GM13977 (cell line): Measurements from ENCODE around the gene DCXR.

Experiments used
- DNase-seq: peaks from one replicate; pipeline ENCODE4 v3.0.0; 2012; ENCODE audit warnings: low spot score
- CTCF ChIP-seq: IDR thresholded peaks from 2 replicates; pipeline ENCODE4 v1.5.1; 2012; ENCODE audit warnings: mild to moderate bottlenecking, control low read depth; ENCODE audit not compliant: insufficient read depth; ENCODE audit errors: extremely low read depth, missing control alignments
- in situ Hi-C: fragments of 300-500 bp; cut with MboI; formaldehyde crosslinking; loops from one replicate; pipeline ENCODE4 v1.12.0; 2022; ENCODE audit warnings: low sequenced_read_pairs, low pct_unique_long_range_greater_than_20kb, mixed read lengths, inconsistent platforms; ENCODE audit not compliant: unreplicated experiment

Gene DCXR

DNA sequence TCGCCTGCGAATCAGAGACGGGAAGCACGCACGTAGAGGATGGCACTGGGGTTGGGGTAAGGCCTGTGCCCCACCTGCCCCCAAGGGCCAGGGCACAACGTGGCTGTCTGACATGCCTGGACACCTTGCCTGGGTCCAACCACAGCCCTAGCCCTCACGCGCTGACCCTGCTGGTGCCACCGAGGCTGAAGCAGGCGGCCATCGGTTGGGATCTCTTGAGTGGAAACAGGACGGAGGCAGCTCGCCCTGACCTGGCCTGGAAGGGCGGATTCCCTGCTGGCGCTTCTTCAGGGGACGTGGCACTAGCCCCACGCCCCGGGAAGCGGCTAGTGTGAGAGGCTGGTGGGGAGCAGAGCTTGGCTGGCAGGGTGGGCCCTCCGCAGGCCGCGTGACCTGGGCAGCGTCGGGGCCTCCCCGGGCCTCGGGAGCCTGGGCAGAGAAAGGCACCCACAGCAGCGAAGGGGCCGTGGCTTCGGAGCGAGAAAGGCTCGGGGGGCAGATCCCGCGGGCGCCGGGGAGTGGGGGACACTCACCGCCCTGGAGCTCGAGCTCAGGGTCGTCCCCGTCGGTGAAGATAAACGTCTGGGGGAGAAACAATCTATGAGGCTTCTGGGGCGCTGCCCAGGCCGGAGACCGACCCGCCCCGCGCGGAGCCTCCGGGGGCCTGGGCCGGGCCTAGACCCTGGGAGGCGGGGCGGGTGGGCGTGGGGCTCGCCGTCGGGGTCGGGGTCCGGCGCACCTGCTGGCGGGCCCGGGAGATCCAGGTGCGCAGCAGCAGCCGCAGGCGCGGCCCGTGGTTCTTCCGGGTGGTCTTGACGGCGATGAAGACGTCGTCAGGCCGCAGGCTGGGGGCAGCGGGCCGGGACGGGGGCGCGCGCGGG lies 13.5 kb upstream of the DCXR start:
- in situ Hi-C loops: no loop called here
- TF ChIP-seq CTCF: no peak

DNA sequence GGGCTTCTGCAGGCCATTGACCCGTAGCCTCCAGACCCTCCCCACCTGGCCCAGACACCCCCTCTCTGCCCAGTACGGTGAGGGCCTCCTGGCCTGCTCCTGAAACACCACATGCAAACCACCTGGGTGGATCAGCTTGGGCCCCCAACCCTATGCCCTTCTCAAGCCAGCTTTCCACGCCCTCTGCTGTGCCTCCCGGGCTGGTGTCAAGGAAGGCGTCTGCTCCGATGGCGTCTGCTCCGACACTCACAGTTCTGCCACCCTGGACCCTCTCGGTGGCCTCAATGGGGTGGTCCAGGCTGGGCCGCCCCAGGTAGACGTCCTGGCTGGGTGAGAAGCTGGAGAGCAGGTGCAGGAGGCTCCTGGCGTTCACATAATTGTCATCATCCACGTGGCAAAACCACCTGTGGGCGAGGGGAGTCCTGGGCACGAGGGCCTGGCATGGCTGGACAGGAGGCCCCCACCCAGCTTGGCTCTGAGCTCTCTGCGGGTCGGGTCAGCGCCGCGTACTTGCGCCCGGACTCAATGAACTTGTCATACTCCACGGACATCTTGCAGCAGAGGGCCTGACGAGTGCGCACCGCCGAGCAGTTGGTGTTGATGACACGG lies 12.8 kb upstream of the DCXR start:
- DNase-seq: no peak
- in situ Hi-C loops: no loop called here
- TF ChIP-seq CTCF: no peak

More for the DNA sequence above, 13.5 kb upstream of the DCXR start:
- DNase-seq: peak; percentile 69

GRCh38 chr17:82049521-82049971 lies 12.0 kb upstream of the DCXR start:
- in situ Hi-C loops: no loop called here

DNA sequence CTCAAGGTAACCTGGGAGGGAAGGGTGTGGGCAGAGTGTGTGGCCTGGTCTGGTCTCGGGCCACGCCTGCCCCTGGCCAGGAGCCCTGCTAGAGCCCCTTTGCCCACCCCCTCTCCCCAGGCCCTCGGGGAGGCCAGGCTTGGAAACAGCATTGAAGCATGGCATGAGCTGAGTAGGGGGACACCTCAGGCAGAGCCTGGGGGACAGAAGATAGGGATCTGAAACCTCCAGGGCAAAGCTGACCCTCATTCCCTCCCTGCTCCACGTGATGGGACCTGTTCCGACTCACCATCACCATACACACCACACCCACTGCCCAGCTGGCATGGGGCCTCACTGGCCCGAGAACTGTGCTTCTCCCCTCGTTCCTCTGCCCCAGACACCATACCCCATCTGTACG lies 11.6 kb upstream of the DCXR start:
- no peak for DNase-seq
- in situ Hi-C loops: no loop called here
- TF ChIP-seq CTCF: no peak

More at GRCh38 chr17:82049521-82049971, 12.0 kb upstream of the DCXR start:
- TF ChIP-seq CTCF: no peak
- DNase-seq: no peak

- no peak for DNase-seq
- in situ Hi-C loops: no loop called here
- TF ChIP-seq CTCF: no peak
These were observed 11.1 kb upstream of the DCXR start for GRCh38 chr17:82048571-82048971.

- DNase-seq: no peak
- TF ChIP-seq CTCF: no peak
- in situ Hi-C loops: no loop called here
These were observed 10.5 kb upstream of the DCXR start for GRCh38 chr17:82047914-82048570.
